ENCODE measurements around the gene CCDC124.

GRCh38 chr19:17993076-17993813 is 60.4 kb downstream of the CCDC124 start:
- TF ChIP-seq CTCF (IDR thresholded peaks at IDR 0.05; ENCODE audit: insufficient read depth, low read depth, low read length) (no peak), EZH2 (IDR thresholded peaks at IDR 0.05; ENCODE audit: insufficient read depth, low read length) (no peak)
